Adipose tissue (tissue), 3 donors: ENCODE results near the gene KIF13A. TPM values are rescaled to one million over a fixed set of nuclear protein-coding genes. Genes with fewer than 3 reads are reported as not detected.
"Not testable (repeated sequence)": the region's sequence is repeated elsewhere in the genome, so short reads cannot be mapped to it uniquely, and the experiment has no call there.

ENCODE experiments used
- H3K27ac ChIP-seq: one replicate; pipeline ENCODE4 v1.5.1; 2013; ENCODE audit warnings: low read depth, low read length
- WGBS, 3 donors: extraction: QIAGEN DNeasy Blood & Tissue Kit; methylation state at CpG; one replicate each; pipeline ENCODE4 v1.1.7; 2013; 5-methylcytosine and 5-hydroxymethylcytosine counted together
- polyA plus RNA-seq, 3 donors: library from polyadenylated mRNA; stranded (reverse); fragments of 200-250 nt; gene quantifications; one replicate each; pipeline ENCODE4 v1.2.3, GENCODE V29; 2013
- donor health status: healthy with polysubstance abuse.
- donor health status: Bipolar disorder and iron deficiency.
- donor health status: healthy.

Gene KIF13A
- polyA plus RNA-seq, 3 donors: 8.6 to 26.8 (median 21.8) TPM

GRCh38 chr6:17869010-17869752, 118.3 kb downstream of the KIF13A start:
- 55 to 89% (median 62%) methylated on average over 6 of the region's 6 CpGs for WGBS, 3 donors
- no peak overlapping the region for H3K27ac ChIP-seq

DNA sequence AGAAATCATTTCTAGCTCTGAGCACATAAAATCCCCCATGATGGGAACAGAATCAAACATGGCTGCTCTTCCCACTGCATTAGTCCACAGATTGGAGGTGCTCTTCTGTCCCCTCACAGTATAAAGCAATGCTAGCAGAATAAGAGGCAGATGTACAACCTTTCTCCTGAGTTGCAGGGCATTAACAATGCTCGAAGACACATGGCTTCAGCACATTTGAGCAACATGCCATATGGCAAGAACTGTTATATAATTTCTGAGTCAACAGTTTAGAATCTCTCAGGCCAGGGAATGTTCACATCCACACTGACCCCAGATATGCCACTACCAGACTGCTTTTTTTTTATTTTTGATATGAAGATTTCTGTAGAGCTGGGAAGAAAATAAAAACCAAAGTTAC, 119.6 kb downstream of the KIF13A start:
- H3K27ac ChIP-seq: no peak overlapping the region
- 28 to 69% (median 59%) methylated on average over 1 of the region's 1 CpG for WGBS, 3 donors

DNA sequence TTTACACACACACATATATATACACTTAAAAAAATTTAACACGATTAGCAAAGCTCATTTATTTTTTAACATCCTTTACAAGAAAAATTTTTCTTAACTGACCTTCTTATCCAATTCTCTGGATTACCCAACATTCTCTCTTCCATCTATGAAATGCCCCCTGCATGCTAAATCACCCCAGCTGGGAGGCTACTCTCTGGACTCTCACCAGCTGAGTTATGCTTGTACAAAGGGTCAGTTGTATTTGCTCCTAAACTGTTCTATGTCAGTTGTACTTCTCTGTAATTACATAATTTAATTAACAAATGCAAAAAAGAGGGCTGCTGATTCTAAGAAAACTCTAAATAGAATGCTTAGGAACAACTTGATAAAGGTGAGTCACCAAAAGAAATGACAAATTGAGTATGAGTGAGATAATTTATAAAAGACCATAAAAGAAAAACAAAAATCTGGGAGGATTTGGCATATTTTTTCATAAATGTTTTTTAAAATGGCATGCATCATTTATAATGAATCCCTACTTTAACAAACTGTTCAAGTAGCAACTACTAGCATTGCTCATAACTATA, 120.5 kb downstream of the KIF13A start:
- WGBS, 3 donors: 71 to 89% (median 82%) methylated on average over 1 of the region's 1 CpG
- no peak overlapping the region for H3K27ac ChIP-seq

GRCh38 chr6:17865798-17866725, 121.4 kb downstream of the KIF13A start:
- WGBS, 3 donors: 78 to 93% (median 83%) methylated on average over 6 of the region's 6 CpGs

DNA sequence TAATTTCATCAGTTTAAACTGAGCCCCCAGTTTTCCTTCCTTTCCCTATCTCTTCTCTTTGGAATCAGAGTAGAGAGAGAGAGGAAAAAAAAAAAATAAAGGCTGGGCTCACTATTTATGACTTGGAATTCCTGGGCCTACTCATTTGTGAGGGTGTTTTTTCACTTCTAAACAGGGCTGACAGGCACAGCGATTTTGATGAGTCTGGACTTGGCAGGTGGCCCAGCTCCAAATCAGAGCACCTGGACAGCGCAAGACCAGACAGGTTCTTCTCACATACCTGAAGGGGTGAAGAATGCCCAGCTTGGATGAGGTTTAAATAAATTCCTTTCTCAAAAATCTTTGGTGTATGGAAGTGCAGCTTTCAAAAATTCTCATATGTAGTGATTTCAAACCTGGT, 122.2 kb downstream of the KIF13A start:
- WGBS, 3 donors: 66 to 79% (median 77%) methylated on average over 2 of the region's 2 CpGs
- H3K27ac ChIP-seq: no peak overlapping the region

More at GRCh38 chr6:17865798-17866725, 121.4 kb downstream of the KIF13A start:
- H3K27ac ChIP-seq: no peak overlapping the region

DNA sequence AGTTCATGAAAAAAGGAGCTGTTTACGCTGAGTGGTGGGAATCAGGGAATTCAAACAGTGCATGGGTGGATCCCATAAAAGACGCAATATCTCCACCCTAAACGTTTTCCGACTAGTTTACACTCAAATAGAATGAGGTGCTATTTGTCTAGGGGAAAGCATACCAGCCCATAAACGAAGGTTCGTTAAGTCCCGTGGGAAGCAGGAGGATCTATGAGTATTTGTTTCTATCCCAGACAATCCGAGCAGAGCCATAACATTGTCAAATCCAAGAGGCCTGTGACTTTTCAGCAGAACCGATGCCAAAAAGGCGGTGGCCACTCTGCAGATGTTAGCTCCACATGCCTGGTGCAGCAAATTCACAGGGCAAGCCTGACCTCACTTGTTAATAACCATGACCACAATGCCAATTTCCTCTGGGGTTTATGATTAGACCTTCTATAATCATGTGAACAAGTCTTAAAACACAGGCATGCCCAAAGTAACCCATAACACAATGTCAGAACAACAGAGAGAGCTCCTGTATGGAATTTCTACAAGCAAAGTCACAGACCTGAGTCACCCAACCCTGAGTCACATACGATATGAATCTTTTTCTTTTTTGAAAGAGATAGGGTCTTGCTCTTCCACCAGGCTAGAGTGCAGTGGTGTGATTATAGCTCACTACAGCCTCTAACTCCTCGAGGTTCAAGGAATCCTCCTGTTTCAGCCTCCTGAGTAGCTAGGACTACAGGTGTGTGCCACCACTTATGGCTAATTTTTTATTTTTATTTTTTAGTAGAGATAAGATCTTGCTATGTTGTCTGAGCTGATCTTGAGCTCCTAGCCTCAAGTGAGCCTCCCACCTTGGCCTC, 123.3 kb downstream of the KIF13A start:
- H3K27ac ChIP-seq: no peak overlapping the region
- WGBS, 3 donors: 67 to 93% (median 81%) methylated on average over 12 of the region's 12 CpGs

DNA sequence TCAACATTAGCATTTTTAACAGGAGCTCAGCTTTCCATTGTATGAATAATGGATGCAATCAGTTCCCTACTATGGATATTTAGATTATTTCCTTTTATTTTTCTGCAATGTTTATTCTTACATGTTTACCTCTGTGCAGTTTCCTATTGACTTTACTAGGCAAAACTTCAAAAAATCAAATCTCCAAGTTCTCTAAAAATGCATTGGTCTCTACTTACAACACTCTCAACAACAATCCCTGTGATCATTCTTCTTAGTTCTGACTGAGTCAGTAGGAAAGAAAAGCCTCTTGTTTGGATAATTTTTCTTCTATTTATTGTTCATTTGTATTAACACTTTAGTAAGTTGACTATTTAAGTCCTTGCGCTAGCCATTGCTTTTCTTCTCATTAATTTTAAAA, 126.1 kb downstream of the KIF13A start:
- no peak overlapping the region for H3K27ac ChIP-seq
- WGBS, 3 donors: 97 to 100% (median 99%) methylated on average over 1 of the region's 1 CpG

DNA sequence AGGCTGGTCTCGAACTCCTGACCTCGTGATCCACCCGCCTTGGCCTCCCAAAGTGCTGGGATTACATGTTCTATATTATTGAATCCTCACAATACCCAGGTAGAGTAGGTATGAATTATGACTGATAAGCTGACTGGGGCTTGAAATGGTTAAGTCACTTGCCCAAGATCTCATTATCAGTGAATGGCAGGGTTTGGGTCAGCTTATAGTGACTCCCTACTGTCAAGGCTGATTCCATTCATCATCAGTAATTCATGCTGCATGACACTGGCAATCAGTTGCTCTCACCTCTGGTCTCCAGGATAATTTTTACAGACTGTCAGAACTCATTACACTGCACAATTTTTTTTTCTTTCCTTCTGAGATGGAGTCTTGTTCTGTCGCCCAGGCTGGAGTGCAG, 127.6 kb downstream of the KIF13A start:
- no peak overlapping the region for H3K27ac ChIP-seq
- 95 to 98% (median 97%) methylated on average over 4 of the region's 4 CpGs for WGBS, 3 donors

DNA sequence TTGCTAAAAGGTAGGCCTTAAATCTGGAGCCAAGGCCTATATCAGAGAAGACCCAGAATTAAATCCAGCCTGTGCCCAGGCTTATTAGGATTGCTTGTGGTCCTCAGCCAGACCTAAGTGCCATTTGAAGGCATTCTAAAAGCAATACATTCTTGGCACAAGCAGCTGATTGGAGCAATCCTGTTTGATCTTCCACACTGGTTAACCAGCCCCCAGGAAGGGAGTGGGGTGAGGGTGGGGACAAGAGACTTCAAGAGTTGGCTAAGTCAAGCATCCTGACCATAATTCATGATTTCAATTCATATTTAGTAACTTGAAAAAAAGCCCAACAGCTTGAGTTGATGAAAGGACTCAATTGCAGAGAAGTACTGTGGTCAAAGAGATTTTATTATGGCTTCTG, 128.9 kb downstream of the KIF13A start:
- no peak overlapping the region for H3K27ac ChIP-seq

DNA sequence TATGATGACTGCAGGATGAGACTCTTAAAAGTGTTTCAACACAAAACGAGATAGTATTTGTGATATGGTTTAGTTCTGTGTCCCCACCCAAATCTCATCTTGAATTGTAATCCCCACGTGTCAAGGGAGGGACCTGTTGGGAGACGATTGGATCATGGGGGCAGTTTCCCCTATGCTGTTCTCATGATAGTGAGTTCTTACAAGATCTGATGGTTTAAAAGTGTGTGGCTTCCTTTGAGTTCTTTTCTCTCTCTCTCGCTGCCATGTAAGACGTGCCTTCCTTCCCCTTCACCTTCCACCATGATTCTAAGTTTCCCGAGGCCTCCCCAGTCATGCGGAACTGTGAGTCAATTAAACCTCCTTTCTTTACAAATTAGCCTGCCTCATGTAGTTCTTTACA, 130.2 kb downstream of the KIF13A start:
- H3K27ac ChIP-seq: not testable (repeated sequence)
- 86 to 92% (median 87%) methylated on average over 7 of the region's 7 CpGs for WGBS, 3 donors

GRCh38 chr6:17856306-17856705, 131.1 kb downstream of the KIF13A start:
- WGBS, 3 donors: 90 to 95% (median 93%) methylated on average over 3 of the region's 3 CpGs
- H3K27ac ChIP-seq: no peak overlapping the region

DNA sequence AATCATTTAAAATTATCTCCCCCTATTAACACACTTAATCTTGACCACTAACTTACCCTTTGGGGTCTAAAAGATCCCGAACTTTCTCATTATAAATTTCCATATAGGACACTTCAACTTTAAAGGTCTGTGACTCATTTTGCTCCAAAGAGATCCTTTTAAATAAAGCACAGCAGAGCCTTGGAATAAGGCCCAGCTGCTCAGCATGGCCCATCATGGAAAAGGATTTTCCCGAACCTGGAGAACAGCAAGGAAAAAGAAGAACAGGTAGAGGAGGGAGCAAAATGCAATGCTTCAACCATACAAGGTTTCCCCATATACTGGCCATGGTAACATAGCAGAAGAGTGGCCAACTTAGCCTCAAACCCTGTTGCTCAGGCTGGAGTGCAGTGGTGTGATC, 132.1 kb downstream of the KIF13A start:
- no peak overlapping the region for H3K27ac ChIP-seq
- 91 to 93% (median 91%) methylated on average over 2 of the region's 2 CpGs for WGBS, 3 donors

- 92 to 97% (median 94%) methylated on average over 2 of the region's 2 CpGs for WGBS, 3 donors
These were observed 133.9 kb downstream of the KIF13A start for GRCh38 chr6:17853533-17853932.

GRCh38 chr6:17851720-17852161, 135.7 kb downstream of the KIF13A start:
- WGBS, 3 donors: 58 to 66% (median 58%) methylated on average over 4 of the region's 4 CpGs
- no peak overlapping the region for H3K27ac ChIP-seq

More at GRCh38 chr6:17853533-17853932, 133.9 kb downstream of the KIF13A start:
- no peak overlapping the region for H3K27ac ChIP-seq

DNA sequence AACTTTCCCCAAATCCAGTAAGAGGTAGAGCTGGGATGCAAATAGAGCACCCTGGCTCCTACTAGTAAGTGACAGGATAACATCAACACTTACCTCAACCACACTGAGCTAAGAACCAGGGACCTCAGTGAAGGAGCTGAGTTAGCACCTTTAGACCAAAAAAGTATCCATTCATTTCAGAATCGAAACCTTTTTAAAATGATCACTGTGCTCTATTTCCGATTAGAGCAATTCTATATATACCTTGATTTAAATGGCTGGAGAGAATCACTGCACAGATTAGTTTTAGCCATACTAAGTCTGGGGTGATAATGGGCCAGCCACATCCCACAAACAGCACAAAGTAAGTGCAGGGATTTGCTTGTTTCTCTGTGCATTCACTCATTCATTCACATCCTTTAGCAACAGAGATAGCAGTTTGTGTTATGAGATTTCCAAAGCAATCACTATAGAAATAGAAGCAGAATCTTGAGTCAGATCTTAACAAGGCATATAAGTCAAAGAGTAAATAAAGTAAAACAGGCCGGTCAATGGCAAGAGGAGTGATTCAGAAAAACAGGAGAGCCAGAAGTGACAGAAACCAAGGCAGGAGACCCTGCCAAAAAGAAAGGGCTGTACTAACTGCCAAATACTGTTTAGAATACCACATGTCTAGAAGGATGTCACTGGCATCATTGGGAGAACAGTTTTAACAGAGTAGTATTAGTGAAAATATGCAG, 136.3 kb downstream of the KIF13A start:
- 83 to 94% (median 84%) methylated on average over 3 of the region's 3 CpGs for WGBS, 3 donors
- H3K27ac ChIP-seq: no peak overlapping the region

GRCh38 chr6:17850281-17850680, 137.2 kb downstream of the KIF13A start:
- no peak overlapping the region for H3K27ac ChIP-seq
- 96 to 99% (median 99%) methylated on average over 5 of the region's 5 CpGs for WGBS, 3 donors

- 81 to 83% (median 83%) methylated on average over 4 of the region's 4 CpGs for WGBS, 3 donors
- H3K27ac ChIP-seq: no peak overlapping the region
These were observed 140.2 kb downstream of the KIF13A start for GRCh38 chr6:17847203-17847760.
